Tibial nerve (tissue), 3 donors: ENCODE results near the gene TLE1.
"Not testable (repeated sequence)": the region's sequence is repeated elsewhere in the genome, so short reads cannot be mapped to it uniquely, and the experiment has no call there.

ENCODE experiments used
- CTCF ChIP-seq, 5 experiments: fragments of 200-600 bp in 3 of 5; fragments of 450-650 bp in 2 of 5; sonication (generic) in 3 of 5; IDR thresholded peaks; one replicate each; pipeline ENCODE4 v1.5.1; 2016 to 2019; ENCODE audit warnings: antibody characterized with exemption in 5 of 5, mild to moderate bottlenecking in 3 of 5, moderate library complexity in 2 of 5
- POLR2A ChIP-seq, 2 donors: fragments of 450-650 bp; IDR thresholded peaks; one replicate each; pipeline ENCODE4 v1.6.1; 2017; ENCODE audit warnings: antibody characterized with exemption in 2 of 2, mild to moderate bottlenecking in 2 of 2, moderate library complexity in 2 of 2

GRCh38 chr9:81688262-81689092 lies 870 bp downstream of the TLE1 start:
- peak in 1 of 2 donors; percentile 33 for TF ChIP-seq POLR2A (IDR thresholded peaks at IDR 0.05)
- TF ChIP-seq CTCF (IDR thresholded peaks at IDR 0.05): not testable (repeated sequence)
